Pons (tissue), 1 donor: Measurements from ENCODE around the gene PRX.
"Not testable (repeated sequence)": the region's sequence is repeated elsewhere in the genome, so short reads cannot be mapped to it uniquely, and the experiment has no call there.

ENCODE experiments used
- DNase-seq: peaks from one replicate; pipeline ENCODE4 v3.0.0-alpha.2; 2016; ENCODE audit warnings: low spot score

PRX gene, protein sequence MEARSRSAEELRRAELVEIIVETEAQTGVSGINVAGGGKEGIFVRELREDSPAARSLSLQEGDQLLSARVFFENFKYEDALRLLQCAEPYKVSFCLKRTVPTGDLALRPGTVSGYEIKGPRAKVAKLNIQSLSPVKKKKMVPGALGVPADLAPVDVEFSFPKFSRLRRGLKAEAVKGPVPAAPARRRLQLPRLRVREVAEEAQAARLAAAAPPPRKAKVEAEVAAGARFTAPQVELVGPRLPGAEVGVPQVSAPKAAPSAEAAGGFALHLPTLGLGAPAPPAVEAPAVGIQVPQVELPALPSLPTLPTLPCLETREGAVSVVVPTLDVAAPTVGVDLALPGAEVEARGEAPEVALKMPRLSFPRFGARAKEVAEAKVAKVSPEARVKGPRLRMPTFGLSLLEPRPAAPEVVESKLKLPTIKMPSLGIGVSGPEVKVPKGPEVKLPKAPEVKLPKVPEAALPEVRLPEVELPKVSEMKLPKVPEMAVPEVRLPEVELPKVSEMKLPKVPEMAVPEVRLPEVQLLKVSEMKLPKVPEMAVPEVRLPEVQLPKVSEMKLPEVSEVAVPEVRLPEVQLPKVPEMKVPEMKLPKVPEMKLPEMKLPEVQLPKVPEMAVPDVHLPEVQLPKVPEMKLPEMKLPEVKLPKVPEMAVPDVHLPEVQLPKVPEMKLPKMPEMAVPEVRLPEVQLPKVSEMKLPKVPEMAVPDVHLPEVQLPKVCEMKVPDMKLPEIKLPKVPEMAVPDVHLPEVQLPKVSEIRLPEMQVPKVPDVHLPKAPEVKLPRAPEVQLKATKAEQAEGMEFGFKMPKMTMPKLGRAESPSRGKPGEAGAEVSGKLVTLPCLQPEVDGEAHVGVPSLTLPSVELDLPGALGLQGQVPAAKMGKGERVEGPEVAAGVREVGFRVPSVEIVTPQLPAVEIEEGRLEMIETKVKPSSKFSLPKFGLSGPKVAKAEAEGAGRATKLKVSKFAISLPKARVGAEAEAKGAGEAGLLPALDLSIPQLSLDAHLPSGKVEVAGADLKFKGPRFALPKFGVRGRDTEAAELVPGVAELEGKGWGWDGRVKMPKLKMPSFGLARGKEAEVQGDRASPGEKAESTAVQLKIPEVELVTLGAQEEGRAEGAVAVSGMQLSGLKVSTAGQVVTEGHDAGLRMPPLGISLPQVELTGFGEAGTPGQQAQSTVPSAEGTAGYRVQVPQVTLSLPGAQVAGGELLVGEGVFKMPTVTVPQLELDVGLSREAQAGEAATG (N-terminal part only)

DNA sequence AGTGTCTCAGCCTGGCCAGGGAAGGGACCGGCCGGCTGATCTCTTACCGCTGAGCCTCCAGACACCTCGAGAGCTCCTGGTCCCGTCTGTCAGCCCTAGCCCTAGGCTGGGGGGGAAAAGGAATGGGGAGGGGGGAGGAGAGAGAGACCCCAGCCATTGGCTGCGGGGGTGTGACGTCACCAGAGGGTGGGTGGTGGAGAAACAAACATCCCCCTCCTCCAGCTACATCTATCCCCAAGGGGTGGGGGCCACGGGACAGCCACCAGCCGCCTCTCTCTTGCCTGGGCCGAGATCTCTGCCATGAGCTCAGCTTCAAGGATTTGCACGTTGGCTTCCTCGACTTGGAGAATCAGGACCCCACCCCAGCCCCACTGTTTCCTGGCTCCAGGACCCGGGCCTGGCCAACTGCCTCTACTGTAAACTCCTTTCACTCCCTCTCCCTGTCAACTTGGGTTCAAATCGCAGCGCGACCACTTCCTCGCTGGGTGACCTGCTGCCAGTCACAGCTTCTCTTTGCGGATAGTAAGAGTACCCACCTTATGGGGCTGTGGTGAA, at the start of gene PRX:
Gene PRX (minus strand): TSS at position 88 of the 555 bp plus-strand sequence. CDS start 5,446 bp downstream, outside the sequence.
- DNase-seq = no peak

DNA sequence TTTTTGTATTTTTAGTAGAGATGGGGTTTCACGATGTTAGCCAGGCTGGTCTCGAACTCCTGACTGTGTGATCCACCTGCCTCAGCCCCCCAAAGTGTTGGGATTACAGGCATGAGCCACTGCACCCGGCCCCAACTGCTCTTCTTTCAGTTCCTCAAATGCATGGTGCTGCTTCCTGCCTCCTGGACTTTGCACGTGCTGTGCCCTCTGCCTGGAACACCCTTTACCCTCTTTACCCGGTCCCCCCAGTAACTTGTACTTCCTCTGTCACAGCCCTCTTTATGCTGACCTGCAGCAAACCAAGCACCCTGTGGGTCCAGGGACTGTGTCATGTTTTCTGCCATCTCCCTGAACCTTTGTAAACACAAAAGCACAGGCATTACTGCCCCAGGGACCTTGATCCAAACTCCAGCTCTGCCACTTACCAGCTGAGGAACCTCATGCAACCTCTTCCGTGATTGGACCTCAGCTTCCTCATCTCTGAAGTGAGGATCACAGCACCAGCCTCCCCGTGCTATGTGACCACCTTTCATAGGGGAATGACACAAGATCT, 48.6 kb upstream of the PRX start:
- peak; percentile 23 for DNase-seq

DNA sequence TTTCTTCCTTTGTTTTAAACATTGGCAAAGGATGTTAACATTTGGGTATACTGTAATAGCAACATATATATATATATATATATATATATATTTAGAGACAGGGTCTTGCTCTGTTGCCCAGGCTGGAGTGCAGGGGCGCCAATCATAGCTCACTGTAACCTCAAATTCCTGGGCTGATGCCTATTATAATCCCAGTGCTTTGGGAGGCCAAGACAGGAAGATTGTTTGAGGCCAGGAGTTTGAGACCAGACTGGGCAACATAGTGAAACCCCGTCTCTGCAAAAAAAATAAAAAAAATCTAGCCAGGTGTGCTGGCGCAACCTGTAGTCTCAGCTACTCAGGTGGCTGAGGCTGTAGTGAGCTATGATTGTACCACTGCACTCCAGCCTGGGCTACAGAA, 47.0 kb upstream of the PRX start:
- DNase-seq = no peak

DNA sequence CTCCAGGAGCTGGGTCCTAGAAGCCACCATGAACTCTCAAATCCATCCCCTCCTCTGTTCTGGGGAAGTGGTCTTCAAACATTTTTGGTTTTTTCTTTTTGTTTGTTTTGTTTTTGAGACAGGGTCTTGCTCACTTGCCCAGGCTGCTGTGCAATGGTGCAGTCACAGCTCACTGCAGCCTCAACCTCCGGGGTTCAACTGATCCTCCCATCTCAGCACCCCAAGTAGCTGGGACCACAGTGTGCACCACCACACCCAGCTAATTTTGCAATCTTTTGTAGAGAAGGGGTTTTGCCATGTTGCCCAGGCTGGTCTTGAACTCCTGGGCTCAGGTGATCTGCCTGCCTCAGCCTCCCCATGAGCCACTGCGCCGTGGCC, 45.4 kb upstream of the PRX start:
- DNase-seq = no peak

DNA sequence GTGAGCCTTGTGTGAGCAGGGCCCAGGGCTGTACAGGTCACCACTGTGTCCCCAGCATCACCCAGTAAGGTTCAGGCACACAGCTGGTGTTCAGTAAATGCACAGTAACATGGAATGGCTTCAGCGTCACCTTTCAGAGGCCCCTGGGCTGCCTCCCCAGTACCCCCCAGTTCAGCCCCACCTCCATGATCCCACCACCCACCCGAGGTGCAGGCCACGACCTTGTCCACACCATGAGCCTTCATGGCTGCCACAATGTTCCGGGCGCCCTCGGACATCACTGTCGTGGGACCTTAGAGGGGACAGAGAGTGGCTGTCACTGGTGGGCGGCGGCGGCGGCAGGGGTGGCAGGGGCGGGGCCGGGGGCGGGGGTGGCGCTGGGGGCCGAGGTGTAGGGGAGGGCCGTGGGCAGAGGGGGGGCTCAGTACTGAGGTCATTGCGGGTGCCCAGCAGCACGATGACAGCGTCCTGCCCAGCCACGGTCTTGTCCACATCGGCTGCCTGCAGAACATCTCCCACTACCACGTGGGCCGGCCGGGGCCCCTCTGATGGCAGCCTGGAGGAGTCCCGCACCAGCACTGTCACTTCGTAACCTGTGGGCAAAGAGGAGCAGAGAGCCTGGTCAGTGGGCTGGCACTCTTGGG, 44.9 kb upstream of the PRX start:
- DNase-seq = no peak

DNA sequence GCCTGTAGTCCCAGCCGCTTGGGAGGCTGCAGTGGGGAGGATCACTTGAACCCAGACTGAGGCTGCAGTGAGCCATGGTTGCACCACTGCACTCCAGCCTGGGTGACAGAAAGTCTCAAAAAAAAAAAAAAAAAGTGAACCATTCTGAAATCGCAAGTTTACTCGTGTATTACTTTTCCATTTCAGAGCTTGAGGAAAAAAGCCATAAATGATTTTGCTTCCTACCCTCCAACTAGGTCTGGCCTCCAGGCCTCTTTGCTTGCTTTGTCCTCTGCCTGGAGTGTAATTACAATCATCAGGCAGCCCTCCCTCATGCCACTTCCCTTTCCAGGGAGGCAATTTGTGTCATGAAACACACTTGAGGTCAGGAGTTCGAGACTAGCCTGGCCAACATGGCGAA, 43.9 kb upstream of the PRX start:
- DNase-seq = no peak

DNA sequence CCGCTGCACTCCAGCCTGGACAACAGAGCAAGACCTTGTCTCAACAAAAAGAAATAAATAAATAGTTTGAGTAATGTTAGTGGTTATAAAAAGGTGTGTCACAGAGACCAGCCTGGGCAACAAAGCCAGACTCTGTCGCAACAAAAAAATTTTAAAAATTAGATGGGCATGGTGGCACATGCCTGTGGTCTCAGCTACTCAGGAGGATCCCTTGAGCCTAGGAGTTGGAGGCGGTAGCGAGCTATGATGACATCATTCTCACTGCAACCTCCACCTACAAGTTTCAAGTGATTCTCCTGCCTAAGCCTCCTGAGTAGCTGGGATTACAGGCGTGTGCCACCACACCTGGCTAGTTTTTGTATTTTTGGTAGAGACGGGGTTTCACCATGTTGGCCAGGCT, 40.8 kb upstream of the PRX start:
- DNase-seq = not testable (repeated sequence)

DNA sequence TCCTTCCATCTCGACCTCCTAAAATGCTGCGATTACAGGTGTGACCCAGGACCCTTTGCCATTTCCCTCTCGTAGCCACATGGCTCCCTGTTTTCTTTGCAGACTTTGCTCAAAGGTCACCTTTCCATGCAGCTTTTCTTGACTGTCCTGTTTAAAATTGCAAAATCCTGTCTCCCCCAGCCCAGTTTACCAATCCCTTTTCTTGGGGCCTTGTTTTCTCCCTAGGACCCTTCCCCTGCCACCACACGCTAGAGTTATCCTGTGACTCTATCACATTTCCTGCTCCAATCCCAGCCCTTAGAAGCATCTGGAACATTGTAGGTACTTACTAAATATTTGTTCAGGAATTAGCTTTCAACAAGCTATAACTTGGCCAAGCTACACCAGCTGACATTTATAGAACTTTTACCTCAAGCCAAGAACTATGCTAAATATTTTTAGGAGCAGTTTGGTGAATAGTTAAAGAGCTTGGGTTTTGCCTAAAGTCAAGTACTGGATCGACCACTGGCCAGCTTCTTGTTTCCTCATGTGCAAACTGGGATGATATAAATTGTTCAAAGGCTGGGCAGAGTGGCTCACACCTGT, 40.1 kb upstream of the PRX start:
- no peak for DNase-seq

DNA sequence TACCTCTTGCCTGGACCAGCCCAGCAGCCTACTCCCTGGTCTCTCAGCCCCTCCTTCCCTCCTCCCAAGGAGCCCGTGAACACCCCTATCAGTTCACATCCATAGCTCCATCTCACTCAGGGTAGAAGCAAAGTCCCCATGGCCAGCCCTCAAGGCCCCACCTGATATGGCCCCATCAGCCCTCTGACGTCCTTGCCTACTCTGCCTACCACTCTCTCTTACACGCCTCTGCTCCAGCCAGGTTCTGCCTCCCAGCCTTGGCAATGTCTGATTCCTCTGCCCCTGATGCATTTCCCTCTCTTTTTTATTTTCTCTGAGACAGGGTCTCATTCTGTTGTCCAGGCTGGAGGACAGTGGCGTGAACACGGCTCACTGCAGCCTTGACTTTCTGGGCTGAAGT, 38.8 kb upstream of the PRX start:
- no peak for DNase-seq

DNA sequence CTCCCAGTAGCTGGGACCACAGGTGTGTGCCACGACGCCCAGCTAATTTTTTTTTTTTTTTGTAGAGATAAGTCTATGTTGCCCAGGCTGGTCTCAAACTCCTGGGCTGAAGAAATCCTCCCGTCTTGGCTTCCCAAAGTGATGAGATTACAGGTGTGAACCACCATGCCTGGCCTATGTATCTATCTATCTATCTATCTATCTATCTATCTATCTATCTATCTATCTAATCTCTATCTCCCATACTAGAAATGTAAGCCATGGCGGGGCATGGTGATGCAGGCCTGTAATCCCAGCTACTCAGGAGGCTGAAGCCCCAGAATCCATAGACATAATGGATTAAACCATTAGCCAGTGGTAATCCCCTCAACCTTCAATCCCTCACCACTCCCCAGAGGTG, 37.5 kb upstream of the PRX start:
- DNase-seq = no peak

DNA sequence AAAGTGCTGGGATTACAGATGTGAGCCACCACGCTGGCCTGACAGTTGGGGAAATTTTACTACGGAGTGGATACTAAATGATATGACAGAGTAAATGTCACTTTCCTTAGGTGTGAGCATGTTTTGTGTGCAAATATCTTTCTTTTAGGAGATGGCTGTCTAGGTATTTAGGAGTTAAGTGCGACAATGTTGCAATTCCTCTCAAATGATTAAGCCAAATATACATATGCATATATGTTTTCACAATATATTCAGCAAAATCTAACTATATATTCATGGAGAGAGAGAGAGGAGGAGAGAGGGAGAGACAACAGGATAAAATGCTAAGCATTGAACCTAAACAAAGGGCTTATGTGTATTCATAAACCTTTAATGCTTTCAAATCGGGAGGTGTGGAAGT, 36.3 kb upstream of the PRX start:
- DNase-seq = no peak

DNA sequence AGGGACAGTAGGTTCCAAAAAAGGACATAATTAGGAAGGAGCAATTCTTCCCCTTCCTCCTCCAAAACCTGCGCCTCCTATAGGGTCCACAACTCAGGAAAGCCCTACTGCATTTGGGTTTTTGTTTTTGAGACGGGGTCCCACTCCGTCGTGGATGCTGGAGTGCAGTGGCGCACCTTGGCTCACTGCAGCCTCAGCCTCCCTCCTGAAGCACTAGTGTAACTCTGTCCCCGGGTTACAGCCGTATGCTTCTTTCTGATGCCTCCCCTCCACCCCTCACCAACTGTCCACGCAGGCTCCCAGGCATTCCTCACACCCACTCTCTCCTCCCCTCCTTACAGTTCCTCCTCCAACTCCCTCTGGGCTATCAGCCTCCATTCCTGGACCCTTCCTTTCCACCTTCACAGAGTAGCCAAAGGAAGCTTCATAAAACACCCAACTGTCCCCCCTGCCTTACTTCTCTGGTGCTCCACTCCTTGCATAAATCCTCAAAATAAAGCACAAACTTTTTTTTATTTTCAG, 33.1 kb upstream of the PRX start:
- no peak for DNase-seq

DNA sequence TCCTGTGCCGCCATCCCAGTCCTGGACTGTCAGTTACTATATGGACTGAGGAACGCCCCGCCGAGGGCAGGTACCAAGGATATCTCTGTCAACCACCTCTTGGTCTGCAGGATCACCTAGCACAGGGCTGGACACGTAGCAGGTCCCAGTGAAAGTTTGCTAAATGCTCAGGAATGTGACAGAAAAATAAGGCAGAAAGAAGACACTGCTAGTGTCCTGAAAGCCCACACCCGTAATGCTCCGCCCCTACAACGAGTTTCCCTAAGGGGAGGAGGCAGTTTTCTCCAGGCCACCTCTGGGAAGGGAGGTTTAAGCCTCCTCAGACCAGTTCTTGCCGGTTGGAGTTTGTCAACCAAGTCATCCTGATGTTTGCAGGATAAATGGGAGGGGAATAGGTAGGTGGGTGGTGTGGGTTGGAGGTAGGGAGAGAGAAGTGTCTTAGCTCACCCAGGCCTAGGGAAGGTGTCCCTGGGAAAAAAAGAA, 32.6 kb upstream of the PRX start:
- no peak for DNase-seq

DNA sequence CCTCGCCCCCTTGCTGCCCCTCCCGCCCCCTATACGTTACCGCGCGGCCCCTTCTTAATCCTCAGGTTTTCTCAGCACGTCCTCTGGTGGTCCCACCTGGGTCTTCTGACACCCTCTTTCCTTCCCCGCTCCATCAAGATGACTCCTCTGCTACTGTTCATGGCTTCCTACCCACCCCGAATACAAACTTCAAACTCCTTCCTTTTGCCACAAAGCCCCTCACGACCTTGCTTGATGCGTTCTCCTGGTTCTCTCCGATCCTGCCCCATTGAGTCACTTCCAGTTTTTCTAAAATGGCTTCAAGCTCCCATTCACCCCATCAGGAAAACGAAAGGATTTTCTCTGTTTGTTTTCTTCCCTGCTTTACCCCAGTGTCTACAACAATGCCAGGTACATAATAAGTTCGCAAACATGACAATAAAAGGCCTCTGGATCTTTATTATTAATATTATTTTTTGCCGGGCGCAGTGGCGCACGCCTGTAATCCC, 31.7 kb upstream of the PRX start:
- DNase-seq = no peak

DNA sequence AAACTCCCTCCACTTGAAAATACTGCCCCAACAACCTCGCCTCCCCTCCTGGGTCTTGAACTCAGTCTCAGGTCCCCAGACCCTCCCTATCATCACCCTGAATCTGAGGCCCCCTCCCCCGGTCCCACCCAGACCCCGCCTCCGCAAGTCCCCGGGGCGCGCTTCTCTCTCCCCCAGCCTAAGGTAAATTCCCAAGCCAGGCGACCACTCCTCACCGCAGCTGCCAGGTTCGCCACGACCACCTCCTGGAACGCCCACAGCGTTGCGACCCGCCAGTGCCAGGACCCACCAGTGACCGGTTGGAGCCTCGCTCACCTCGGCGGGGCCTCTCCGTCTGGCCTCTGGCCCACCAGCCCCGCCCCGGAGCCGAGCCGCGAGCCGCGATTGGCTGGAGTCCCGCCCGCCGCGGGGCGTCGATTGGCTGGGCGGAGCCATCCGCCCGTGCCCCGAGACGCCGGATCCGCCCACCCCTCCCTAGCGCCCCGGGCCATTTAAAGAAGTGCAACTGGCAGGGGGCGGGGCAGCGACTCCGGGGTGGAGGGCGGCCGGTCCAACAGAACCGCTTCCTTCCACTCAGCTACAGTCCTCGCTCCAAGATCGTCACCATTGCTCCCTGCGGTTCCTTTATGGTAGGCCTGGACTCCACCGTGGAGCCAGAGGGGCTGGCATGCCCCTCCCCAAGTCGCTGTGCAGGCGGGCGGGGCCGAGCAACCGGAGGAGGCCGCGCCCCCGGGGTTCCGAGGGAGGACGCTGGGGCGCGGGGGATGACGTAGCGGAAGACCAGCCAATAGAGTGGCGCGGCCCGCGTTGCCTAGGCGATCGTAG, 31.0 kb upstream of the PRX start, which contains the start of gene SERTAD3:
Gene SERTAD3 (minus strand): TSS at position 336 of the 825 bp plus-strand sequence. CDS start 2,255 bp downstream, outside the sequence.
- DNase-seq = peak; percentile 95

DNA sequence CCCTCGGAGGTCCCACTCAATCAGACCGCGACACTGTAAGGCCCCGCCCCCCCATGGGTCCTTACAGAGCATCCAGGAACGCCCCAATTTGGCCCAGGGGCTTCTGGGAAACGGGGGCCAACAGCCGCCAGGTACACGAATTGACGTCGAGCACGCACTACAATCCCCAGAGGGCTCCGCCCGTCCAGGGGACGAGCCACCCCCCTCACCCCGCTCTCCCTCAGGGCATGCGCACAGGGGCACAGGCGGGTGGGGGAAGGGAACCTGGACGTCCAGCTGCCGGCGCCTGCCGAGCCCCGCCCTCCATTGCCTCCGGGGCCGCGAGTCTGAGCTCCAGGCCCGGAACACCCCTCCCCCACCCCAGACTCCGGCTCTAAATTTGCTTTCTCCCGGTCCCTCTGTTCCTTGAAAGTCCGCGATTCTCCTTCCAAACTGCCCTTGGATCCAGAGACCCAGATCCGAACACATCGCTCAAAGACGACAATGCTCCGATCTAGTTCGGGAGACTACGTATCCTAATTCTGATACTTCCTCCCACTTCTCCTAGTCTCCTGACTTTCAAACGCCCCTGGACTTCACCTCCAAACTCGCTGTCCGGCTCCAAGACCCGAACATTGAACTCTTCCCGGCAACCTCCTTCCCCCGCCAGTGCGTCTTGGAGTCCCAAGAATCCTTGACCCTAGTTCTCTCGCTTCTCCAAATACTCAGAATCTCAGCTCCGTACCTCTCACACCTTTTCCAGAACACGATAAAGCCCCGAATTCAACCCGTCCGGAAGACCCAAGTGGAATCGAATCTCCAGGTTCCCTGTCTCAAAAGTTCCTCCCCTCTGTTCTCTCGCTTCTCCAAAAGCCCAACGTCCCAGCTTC, 30.2 kb upstream of the PRX start:
- peak; percentile 98 for DNase-seq

DNA sequence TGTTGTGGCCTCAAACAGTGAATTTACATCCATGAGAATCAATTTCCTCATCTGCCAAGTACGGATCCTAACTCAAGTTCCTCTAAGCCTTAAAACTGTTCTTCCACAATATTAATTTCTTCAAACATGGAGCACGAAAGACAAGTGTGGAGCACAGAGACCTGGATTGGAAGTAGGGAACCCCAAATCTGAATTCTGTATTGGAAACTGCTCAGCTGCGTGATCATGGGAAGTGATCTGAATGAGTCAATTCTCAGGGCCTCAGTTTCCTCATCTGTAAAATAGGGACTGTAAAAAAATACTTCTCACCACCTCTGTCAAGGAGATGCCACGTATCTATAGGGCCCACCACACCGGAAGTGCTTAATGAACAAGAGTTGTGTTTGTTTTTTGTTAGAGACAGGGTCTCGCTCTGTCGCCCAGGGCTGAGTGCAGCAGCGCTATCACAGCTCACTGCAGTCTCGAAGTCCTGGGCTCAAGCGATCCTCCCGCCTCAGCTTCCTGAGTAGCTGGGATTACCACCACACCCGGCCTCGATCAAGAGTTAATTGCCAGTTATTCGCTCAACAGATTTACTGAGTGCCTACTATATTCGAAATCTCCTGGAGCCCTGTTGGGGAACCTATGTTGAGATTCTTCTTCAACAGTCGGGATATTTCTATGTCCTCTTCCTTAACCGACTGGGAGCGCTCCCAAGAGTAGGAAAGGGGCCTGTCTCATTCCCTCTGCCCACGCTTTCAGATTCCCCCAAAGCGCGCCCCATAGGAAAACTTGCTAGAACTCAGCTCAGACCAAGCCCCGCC, 29.4 kb upstream of the PRX start:
- DNase-seq = no peak
